ENCODE data around the gene OSBPL1A. TPM values are rescaled to one million over a fixed set of nuclear protein-coding genes. Genes with fewer than 3 reads are reported as not detected.

Gene OSBPL1A
- total RNA-seq, 1 donor from 2014 or later: 18.7 TPM

DNA sequence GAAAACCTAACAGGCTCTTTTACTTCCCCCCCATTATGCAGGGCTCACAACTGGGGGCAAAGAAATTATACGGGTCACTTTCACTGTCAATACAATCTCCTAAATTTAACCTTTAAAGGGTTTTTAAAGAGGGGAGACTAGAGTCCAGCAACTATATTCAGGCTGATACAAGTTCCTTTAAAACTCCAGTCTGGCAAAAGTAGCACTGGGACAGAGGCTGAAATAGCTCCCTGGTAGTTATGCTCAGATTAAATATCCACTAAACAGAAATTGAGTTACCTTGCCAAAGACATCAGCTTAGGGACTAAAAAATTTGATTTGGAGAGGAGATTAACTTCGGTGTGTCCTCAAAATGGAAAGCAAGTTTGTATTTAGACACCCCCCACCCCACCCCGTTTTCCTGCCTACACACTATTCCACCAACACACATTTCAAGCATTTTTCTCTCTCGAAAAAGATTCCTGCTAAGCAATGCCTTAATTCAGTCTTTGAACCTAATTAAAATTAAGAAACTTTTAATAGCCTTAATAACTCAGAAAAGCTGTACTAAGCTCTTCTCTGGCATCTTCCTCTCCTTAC, 127.2 kb downstream of the OSBPL1A start:
- DNase-seq (ENCODE audit: extremely low read depth, low read depth, low spot score): no peak

GRCh38 chr18:24268784-24269550, 128.7 kb downstream of the OSBPL1A start:
- no peak for DNase-seq (ENCODE audit: extremely low read depth, low read depth, low spot score)

DNA sequence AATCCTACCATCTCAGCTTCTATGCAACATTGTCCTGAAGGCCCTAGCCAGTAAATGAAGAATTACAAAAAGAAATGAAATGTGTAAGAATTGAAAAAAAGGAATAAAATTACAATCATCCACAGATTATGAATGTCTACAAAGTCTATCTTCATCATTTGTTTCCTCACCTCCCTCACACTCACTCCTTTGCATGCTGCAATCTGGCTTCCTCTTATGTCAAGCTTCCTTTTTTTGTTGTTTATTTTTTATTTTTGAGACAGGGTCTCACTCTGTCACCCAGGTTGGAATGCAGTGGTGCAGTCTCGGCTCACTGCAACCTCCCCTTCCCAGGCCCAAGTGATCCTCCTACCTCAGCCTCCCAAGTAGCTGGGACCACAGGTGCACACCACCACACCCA, 129.7 kb downstream of the OSBPL1A start:
- DNase-seq (ENCODE audit: extremely low read depth, low read depth, low spot score): no peak

- DNase-seq (ENCODE audit: extremely low read depth, low read depth, low spot score): no peak
These were observed 131.5 kb downstream of the OSBPL1A start for GRCh38 chr18:24266131-24266530.

GRCh38 chr18:24265502-24266064, 132.0 kb downstream of the OSBPL1A start:
- no peak for DNase-seq (ENCODE audit: extremely low read depth, low read depth, low spot score)

- DNase-seq (ENCODE audit: extremely low read depth, low read depth, low spot score): no peak
These were observed 134.6 kb downstream of the OSBPL1A start for GRCh38 chr18:24263050-24263449.

DNA sequence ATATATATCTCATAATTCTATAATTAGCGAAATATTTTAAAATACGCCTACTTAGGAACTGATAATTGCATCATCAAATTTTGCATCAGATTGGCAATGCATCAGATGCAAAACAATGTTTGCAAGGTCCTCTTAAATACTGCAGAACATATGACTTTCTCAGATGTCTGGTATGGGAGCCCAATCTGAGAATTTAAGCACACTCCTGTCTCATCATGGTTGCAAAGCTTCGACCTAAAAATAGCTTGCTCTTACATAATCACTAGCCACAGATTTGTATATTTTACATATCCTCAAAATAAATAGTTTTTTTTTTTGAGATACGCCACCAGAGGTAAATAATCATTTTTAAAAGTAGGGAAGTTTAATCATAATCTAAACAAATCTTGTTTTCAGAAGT, 135.5 kb downstream of the OSBPL1A start:
- no peak for DNase-seq (ENCODE audit: extremely low read depth, low read depth, low spot score)

GRCh38 chr18:24259869-24260641, 137.6 kb downstream of the OSBPL1A start:
- no peak for DNase-seq (ENCODE audit: extremely low read depth, low read depth, low spot score)

GRCh38 chr18:24254071-24254470, 143.6 kb downstream of the OSBPL1A start:
- DNase-seq (ENCODE audit: extremely low read depth, low read depth, low spot score): no peak

DNA sequence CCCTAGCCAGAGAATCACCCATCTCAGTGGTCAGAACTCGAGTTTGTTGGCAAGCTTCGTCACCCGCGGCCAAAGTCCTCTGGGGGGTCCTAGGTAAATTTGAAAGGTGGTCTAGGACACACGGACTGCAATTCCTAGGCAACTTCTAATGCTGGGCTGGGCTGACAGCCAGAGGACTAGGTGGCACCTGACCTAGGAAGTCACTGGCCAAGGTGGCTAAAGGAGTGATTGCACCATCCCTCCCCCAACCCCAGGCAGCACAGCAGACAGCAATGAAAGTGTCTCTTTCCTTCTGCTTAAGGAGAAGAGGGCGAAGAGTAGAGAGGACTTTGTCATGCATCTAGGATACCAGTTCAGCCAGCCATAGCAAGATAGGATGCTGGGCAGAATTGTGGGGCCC, 147.9 kb downstream of the OSBPL1A start:
- no peak for DNase-seq (ENCODE audit: extremely low read depth, low read depth, low spot score)

DNA sequence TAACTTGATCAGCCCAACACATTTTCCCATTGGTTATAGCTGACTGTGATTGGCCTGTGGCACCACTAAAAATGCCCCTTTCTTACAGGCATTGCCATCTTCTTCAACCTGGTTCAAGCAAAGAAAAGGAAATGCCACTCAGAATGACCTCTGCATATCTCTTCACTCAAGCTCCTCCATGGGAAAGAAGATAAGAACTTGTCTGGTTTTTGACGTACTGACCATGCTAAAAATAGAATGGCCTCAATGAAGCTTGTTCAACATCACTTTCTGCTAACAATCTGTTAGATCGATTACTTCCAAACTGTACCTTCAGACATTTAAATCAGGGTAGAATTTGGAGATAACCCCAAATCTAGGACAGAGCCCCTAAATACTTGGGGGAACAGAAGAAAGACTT, 149.3 kb downstream of the OSBPL1A start:
- no peak for DNase-seq (ENCODE audit: extremely low read depth, low read depth, low spot score)

- no peak for DNase-seq (ENCODE audit: extremely low read depth, low read depth, low spot score)
These were observed 151.5 kb downstream of the OSBPL1A start for GRCh38 chr18:24246143-24246542.

DNA sequence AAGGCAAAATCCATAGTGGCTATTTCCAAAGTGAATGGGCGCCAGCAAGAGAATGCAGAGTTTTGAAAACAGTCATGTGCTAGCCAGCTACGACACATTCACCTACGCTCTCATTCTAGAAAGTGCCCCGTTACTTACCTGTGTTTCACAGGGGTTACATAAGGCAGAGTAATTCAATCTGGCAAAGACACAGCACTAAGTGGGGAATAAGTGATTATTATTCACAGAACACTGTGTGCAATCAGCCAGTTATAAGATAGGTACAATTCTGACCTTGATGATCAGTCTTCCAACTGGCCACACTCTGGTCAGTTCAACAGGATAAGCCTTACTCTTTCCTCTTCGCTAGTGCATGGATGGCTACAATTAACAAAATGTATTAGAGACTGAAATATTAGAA, 152.9 kb downstream of the OSBPL1A start:
- no peak for DNase-seq (ENCODE audit: extremely low read depth, low read depth, low spot score)

DNA sequence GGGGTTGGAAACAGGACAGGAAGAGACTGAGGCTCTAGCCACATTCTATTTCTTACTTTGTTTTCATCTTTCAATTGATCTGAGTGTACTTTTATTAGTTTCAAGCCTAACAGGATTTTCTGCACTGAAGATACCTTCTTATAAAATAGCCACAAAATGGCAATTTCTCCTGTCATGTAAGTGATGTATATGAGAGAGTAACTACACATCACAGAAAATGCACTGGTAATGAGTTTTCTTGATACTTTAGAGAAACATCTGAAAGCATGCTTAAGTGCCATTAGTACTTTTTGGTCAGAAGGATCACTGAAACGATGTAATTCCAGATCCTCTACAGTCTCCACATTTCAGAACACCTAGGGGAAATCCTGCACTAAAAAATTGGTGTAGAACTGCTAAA, 153.9 kb downstream of the OSBPL1A start:
- DNase-seq (ENCODE audit: extremely low read depth, low read depth, low spot score): no peak

DNA sequence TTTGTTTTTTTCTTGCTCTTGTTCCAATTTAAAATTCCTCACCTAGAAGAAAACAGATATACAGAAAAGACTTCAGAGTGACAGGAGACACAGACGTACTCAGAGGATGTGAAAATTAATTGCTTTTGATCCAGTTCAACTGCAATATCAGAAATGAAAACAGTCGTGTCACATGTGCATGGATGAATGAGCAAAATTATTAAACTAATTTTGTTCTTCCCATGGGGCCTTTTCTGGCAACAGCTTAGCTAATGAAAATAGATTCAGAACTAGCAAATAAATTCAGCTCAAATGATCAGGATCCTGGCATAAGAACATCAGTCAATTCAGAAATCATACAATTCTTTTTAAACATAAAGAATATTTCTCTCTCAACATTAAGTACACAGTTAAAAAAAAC, 158.3 kb downstream of the OSBPL1A start:
- no peak for DNase-seq (ENCODE audit: extremely low read depth, low read depth, low spot score)

GRCh38 chr18:24238387-24238786, 159.2 kb downstream of the OSBPL1A start:
- DNase-seq (ENCODE audit: extremely low read depth, low read depth, low spot score): no peak

GRCh38 chr18:24234850-24235418, 162.7 kb downstream of the OSBPL1A start:
- DNase-seq (ENCODE audit: extremely low read depth, low read depth, low spot score): no peak

DNA sequence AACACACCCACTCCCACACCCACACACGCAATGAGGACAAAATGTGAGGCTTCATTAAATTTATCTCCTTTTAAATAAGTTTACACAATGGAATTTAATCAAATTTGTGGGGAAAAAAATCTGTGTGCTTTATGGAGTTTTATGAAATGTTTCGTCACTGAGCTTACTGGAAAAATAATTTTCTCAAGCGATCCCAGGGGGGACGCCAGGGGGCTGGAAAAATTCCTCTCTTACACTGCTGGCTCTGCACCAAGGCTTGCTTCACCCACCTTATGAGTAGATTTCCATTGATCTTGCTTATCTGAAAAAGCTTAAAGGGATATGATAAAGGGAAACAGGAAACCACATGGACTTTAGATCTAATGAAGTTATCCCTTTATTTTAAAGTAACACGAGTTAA, 163.3 kb downstream of the OSBPL1A start:
- no peak for DNase-seq (ENCODE audit: extremely low read depth, low read depth, low spot score)

DNA sequence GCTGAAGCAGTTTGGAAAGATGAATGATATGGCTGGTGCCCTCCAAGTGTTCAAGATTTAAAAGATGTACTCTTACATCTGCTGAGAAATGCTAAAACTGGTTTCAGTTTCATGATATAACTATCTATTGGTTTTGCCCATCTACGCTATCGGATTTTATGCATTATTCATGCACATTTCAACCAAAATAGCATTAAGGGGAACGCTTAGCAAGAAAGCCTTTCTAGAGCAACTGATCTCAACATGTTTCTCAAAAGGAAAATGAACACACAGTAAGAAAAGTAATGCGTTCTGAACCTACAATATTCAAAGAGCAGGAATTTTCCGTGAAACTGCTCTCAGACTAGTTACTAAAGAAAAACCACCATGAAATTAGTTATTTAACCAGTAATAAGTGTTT, 164.8 kb downstream of the OSBPL1A start:
- DNase-seq (ENCODE audit: extremely low read depth, low read depth, low spot score): no peak

DNA sequence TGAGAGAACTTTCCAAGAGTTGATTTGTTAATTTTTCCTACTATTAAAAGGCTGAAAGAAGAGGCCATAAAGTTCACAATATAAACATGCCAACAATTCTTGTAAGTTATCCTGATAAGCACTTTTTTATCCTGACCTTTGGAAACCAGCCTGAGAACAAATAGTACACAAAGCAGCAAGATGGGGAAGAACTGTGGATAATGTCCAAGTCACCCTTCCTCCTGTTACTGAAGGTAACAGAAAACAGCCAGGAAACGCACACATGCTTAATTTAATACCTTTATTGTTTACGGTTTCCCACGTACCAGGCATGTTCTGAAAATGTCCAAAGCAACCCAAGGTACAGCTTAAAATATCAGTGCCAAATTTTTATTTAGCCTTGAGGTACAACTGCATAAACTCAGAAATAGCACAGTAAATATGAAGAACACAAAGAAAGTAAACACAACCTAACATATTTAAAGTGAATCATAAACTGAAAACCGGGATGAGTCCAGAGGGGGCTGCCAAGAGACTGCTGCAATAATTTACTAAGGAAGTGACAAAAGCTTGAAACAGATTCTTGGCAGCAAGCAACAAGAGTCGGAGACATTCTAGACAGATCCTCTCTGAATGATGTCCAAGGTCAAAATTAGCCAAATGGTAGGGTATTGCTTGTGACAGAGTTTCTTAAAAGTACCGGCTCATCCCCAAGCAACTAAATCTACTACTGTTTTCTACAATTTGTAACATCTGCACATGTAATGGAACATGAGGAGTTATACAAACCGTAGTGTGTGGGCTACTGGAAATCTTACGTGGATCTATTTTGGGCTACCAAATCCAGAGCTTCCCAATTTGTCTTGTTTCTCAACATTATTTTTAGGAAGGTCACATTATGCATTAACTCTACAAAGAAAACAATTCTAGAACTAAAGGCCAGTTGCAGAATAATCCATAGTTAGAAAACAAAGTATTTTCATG, 165.6 kb downstream of the OSBPL1A start:
- no peak for DNase-seq (ENCODE audit: extremely low read depth, low read depth, low spot score)

Measured in glomerular endothelial cell (primary cell).